ENCODE data around the gene RD3L.
"Not testable (repeated sequence)": the region's sequence is repeated elsewhere in the genome, so short reads cannot be mapped to it uniquely, and the experiment has no call there.

RD3L gene

GRCh38 chr14:103927566-103927965, 14.8 kb downstream of the RD3L start:
- no peak for DNase-seq

GRCh38 chr14:103925316-103925715, 17.0 kb downstream of the RD3L start:
- DNase-seq, result no peak

- DNase-seq, result no peak
Measured at GRCh38 chr14:103923863-103924262, 18.5 kb downstream of the RD3L start.

GRCh38 chr14:103921855-103922200, 20.5 kb downstream of the RD3L start:
- DNase-seq, result not testable (repeated sequence)

- peak; percentile 58 for DNase-seq
Measured at GRCh38 chr14:103920981-103921854, 21.1 kb downstream of the RD3L start.

GRCh38 chr14:103916636-103917262, 25.6 kb downstream of the RD3L start:
- DNase-seq, result no peak

GRCh38 chr14:103915616-103916015, 26.7 kb downstream of the RD3L start:
- no peak for DNase-seq

- DNase-seq, result no peak
Measured at GRCh38 chr14:103910984-103911383, 31.3 kb downstream of the RD3L start.

- peak; percentile 59 for DNase-seq
Measured at GRCh38 chr14:103910262-103910935, 31.9 kb downstream of the RD3L start.

- no peak for DNase-seq
Measured at GRCh38 chr14:103909531-103910261, 32.6 kb downstream of the RD3L start.

- DNase-seq, result no peak
Measured at GRCh38 chr14:103908580-103908979, 33.7 kb downstream of the RD3L start.

- DNase-seq, result no peak
Measured at GRCh38 chr14:103905842-103906456, 36.4 kb downstream of the RD3L start.

- no peak for DNase-seq
Measured at GRCh38 chr14:103904493-103905107, 37.7 kb downstream of the RD3L start.

- no peak for DNase-seq
Measured at GRCh38 chr14:103899833-103900232, 42.5 kb downstream of the RD3L start.

- DNase-seq, result no peak
Measured at GRCh38 chr14:103899316-103899715, 43.0 kb downstream of the RD3L start.

- DNase-seq, result no peak
Measured at GRCh38 chr14:103898711-103899110, 43.6 kb downstream of the RD3L start.

- no peak for DNase-seq
Measured at GRCh38 chr14:103898204-103898603, 44.1 kb downstream of the RD3L start.

- no peak for DNase-seq
Measured at GRCh38 chr14:103897075-103897947, 45.0 kb downstream of the RD3L start.

GRCh38 chr14:103896578-103896977, 45.8 kb downstream of the RD3L start:
- no peak for DNase-seq

- no peak for DNase-seq
Measured at GRCh38 chr14:103894723-103895059, 47.6 kb downstream of the RD3L start.

GRCh38 chr14:103894034-103894722, 48.2 kb downstream of the RD3L start:
- DNase-seq, result no peak

Data from NCI-H524 treated with DMSO at 0.1 percent for 48 hours (cell line).